ENCODE measurements around the gene CTNNA2.

The CTNNA2 gene

DNA sequence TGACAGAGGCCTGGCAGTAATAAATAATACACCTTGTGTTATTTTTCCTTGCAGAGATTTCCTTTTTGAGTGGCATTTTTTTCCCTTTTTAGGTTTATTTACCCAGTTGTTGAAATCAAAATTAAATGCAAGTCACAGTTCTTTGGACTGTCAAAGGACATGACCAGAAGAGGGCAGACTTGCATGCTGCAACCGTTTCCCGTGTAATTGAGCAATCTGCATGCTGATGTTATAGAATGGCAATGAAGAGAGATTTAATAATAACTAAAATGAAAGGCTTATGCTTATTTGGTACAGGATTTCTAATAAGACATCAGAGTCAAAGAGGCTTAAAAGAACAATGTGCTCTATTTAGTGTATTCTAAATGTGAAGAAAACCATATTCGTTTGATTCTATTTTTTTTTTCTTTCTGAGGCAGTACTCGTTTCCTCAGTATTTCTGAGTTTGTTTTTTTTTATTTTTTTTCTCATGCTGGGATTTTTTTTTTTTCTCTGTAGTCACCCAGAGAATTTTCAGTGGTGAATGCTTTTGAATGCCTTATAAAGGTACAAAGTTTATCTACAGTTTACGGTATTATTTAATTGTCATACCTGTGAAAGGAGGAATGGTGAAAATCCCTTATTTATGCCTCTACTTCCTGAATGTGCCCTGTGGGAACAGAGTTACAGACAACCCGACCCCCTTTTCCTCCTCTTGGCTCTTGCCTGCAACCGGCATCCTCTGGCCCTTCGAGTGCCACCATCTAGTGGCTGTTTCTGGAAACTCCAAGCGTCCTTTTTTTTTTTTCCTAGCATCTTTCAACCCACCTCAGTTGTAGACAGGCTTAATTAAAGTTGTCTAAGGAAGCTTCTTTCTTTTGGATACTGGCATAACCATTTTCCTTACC is 423.2 kb downstream of the CTNNA2 start:
- no peak for DNase-seq (ENCODE audit: low read depth)

DNA sequence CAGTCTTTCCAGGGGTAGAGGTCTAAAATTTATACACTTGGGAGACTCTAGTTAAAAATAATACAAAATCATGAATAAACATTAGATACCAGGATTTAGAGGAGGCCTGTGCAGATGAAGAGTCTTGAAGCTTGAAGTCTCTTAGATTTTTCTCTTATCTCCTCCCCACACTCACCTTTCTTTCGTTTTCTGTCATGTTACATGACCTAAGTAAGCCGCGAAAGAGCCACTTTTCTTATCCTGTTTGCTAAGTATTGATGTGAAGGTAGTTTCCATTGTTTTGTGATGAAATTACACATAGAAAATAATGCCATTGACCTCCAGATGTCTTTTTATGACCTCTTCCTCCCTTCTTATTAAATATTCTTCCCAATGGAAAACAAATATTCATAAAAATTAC is 423.9 kb downstream of the CTNNA2 start:
- DNase-seq (ENCODE audit: low read depth), result no peak

DNA sequence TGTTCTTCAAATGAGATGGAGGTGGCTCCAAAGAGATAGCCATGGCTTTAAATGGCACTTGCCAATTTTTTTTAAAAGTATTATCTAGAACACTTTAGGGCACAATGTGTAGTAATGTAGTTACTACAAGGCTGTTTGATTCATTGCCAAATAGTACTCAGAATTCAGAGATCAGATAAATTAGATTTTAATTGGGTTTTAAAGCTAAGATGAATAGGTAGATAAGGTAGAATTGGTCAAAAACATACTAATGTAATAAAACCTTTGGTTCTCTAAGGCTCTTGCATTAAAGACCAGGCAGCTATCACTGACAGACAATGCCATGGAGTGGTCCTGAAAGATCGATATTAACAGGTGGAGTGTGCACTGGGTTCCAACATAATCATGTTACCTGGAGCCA is 425.8 kb downstream of the CTNNA2 start:
- DNase-seq (ENCODE audit: low read depth), result no peak

DNA sequence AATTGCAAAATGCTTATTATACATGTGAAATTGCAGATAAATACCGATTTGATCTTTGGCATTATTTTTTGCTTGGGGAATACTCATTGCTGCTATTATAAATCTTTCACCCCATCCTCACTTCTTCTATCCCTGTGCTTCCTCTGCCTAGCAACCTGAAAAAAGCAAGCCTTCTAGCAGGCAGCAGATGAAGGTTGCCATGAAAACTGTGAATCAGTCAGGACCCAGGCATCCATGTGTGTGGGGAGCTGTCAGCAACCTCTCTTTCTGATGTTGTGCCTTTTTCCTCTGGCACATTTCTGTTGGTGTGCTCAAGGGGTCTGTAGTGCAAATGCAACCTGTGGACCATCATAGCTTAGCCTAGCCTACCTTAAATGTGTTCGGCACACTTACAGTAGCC is 427.5 kb downstream of the CTNNA2 start:
- DNase-seq (ENCODE audit: low read depth), result no peak

DNA sequence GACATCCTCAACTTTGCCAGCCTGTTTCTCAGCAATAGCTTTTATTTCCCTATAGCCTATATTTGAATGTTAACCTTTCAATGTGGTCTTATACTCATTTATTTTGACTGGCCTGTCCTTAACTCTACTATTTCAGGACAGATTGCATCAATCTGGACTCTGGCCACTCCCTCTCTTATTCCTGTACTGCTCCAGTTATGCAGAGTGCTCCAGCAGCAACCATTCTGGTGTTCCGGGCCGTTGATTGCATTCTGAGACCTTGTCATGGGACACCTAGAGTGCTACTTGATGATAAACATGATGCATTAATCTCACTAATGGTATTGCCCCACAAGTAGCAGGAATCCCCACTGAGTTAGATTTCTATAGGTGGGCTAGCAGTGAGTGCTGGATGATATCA is 428.3 kb downstream of the CTNNA2 start:
- no peak for DNase-seq (ENCODE audit: low read depth)

DNA sequence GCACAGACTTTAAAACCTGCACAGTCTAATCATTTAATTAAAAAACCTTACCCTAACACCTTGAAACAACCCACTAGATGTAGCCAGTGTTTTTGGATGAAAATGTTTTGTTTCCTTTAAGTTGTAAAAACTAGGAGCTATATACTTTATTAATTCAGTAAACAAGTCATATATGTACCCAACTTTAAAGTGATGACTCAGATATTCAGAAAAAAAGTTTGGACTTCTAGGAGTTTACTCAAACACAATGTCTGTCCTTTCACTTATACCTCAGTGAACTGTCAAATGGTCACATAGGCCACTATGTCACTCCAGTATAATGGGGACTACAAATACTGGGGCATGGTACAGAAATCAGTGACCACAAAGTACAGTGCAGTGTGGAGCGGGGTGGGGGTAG is 431.4 kb downstream of the CTNNA2 start:
- DNase-seq (ENCODE audit: low read depth), result no peak

DNA sequence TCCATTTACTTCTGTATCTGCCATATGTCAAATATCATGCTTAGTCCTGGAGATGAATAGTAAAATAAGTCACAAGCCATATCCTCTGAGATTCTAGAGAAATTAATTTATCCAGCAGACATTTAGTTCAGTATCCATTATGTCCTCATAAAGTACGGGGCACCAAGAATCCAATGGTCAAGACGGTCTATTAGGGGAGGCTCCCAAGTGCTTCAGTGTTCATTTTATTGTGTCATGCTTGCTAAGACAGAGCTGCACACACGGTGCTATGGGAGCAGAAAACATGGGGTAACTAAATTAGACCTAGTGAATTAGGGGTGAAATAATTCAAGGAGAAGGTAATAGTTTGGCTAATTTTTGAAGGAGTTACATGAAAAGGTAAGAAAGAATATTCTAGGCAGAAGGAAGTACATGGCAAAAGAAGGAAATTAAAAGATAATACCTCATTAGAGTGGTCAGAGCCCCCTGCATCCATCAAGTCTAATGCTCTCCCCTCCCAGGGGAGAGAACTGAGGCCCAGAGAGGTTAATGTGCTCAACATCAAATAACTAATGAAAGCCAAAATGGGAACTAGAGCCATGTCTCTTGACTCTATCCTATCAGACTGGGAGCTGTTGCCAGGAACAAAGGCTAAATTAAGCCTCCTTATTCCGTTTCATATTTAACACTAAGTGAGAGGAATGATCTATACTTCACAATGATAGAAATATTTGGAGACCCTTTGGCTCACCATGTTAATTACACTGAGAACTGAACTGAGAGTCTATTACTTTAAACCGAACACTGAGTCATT is 433.0 kb downstream of the CTNNA2 start:
- DNase-seq (ENCODE audit: low read depth), result no peak

DNA sequence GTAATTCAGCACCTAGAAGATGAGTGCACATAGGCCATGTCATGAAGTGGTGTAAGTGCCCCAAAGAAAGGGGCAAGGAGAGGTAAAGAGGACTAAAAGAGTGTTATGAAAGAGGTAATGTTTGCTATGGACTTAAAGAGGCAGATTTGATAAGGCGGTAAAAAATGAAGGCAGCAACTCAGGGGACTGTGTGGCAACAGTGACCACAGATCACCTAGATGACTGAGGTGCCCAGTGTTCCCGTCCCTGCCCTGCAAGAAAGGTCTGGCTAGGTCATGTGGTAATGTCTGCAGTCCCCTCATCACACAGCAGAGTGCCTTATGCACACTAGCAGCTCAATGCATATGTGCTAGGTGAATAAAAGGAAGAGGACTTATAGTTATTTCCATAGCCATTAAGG is 434.9 kb downstream of the CTNNA2 start:
- no peak for DNase-seq (ENCODE audit: low read depth)

DNA sequence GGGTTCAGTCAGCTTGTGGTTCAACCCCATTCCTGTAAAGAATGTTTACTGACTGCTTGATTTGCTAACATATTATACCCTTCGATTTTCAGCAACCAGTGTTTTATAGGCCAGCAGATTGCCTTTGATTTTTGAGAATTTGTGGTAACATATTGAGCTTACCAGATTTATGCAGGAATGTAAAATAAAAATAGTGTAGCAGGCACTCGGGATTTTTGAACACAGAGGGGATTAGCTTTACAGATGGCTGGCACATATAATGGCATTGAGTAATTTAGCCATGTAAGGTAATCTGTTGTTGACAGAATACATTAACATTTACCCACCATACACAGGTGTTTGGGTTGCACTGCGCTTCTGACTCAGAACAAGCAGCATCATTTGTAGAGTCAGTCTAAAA is 437.7 kb downstream of the CTNNA2 start:
- no peak for DNase-seq (ENCODE audit: low read depth)

DNA sequence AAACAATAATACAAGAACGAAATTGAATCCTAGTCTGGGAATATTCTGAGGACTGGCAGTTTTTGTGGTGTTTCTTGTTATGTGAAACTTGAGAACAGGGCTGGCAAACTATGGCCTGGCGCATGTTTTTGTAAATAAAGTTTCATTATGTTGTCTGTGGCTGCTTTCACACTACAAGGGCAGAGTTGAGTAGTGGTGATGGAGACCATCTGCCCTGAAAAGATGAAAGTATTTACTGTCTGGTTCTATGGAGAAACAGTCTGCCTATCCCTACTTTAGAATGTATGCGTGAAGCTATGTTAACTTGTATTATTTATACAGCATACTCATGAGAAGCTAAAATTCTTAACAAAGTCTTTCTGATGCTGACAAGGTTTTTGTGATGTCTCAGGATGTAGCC is 439.8 kb downstream of the CTNNA2 start:
- no peak for DNase-seq (ENCODE audit: low read depth)

DNA sequence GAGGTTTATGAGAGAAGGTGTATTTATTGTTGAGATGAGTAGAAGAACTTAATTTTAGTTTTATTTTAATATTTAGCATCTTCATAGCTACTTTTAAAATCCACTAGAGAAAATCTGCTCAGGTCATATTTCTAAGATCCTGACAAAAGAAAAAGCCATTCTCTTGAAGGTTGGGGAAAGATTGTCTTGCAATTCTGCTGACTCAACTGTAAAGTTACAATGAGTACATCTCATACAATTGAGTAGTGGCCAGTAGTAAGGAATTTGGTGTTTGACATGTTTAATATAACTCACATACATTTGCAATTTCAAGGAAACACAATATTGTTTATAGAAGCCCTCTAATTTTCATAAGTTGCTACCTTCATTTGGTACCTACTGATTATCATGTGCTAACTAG is 447.2 kb downstream of the CTNNA2 start:
- DNase-seq (ENCODE audit: low read depth), result no peak

DNA sequence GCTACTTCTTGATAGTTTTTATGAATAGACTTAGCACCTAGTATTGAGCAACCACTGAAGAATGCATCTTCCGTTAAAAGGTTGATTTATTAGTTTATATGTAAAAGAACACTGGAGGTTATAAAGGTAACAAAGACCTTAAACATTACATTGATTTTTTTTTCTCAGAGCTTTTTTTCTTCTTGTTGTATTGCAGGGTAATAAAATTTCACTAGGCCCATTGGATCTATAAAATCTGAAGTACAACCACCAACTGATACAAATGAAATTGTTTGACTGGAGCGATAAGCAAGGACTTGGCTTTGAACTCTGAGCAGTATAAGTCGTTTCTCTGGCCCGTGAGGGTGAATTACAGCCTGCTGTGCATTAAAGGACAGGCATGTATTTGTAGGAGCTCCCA is 447.7 kb downstream of the CTNNA2 start:
- no peak for DNase-seq (ENCODE audit: low read depth)

DNA sequence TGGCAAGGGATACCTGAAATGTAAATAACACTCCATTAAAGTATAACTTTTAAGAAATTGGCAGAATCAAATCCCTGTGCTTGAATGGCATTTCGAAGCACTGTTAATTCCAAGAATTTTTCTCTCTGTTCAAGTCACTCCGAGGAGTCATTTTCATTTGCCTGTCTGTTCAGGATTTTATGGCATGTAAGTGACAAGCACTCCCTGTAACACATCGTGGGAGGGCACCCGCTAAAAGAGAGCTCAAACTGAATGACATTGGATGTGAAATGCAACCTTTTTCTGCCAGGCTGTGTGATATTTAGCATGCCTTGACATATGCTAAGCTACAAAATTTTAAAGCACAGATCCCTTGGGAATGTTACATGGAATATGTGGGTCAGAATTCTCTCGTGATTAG is 452.1 kb downstream of the CTNNA2 start:
- no peak for DNase-seq (ENCODE audit: low read depth)

DNA sequence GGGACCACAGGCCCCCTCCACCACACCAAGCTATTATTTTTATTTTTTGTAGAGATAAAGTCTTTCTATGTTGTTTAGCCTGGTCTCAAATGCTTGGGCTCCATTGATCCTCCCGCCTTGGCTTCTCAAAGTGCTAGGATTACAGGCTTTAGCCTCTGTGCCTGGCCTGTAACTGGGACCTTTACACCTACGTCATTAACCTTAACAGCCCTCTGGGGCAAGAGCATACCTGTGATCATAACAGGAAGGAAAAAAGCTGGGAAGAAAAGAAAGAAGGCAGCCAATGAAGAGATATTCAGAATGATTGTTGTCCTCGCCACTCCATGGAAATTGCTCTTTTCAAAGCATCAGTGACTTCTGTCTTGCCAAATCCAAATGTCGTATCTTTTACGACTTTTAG is 453.5 kb downstream of the CTNNA2 start:
- DNase-seq (ENCODE audit: low read depth), result no peak

DNA sequence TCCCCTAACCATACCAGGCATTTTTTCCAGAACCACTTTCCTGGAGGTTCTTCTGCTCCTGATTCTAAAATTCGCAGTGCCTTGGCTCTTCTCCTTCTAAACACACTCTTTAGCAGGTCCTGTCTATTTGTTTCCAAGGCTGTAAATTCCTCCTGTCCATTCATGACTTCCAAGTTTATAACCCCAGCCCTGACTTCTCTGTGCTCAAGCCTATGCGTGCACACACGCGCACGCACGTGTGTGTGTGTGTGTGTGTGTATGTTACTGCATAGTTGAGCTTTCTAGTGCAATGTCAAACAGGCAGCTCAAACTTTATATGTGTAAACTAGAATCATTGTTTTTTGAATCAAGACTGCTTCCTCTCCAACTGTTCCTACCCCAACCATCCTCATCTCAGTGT is 454.0 kb downstream of the CTNNA2 start:
- DNase-seq (ENCODE audit: low read depth), result no peak

DNA sequence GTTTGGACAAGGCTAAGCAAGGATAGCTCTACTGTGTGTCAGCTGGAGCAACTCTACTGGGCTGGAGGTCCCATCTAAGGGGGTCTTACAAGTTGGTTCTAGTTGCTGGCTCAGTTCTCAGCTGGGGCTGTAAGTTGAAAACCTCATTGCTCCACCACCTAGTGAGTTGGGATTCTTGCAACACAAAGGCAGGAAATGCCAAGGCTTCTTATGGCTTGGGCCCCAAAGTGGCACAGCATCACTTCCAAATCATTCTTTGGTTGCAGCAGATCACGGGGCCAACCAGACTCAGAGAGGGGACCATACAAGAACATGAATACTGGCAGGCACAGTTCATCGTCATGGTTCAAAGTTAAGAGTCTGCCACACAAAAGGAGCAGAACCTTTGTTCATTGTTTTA is 459.0 kb downstream of the CTNNA2 start:
- no peak for DNase-seq (ENCODE audit: low read depth)

DNA sequence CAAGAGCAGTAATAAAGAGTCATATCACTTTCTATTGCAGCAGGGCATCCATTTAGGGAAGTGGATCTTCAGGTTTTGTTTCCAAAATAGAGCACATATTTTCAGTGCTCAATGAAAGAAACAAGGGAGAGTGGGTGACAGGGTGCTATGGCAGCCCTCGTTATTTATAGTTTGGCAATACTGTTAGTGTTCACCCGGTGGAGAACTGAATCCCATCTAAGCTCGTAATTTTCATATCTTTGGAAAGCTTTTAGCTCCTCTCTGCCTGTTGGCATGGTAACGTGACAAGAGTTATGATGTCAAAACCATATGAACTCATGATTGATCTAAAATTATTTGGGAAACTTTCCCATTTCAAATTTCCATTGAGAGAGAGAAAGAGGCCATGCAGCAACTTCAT is 459.8 kb downstream of the CTNNA2 start:
- no peak for DNase-seq (ENCODE audit: low read depth)

DNA sequence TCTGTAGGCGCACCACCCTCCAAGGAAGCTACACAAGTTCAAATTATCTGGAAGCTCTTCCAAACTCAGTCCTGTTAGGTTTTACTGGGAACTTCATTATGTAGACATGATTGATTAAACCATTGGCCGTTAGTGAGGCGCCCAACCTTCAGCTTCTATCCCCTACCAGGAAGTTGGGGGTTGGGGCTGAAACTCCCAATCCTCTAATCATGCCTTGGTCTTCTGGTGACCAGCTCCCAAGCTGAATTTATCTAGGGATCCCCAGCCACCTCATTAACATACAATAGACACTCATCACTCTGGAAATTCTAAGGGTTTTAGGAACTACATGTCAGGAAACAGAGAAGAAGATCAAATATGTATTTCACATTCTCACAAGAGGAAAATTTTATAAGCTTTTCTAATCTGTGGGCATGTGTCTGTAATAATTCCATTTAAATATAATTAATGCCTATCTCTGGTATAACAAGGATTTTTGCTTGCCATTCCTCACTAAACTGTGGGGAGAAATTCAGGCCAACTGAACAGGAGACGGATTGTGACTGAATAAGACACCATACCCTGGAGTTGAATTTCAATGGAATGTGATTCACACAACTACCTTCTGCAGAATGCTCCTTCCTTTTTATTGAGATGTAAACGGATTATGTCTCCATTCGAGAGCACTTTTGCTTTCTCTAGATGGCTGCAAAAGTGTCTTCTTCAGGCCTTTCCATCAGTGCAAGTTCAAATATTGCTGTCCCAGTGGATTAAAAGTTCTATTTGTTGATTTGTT is 463.1 kb downstream of the CTNNA2 start:
- DNase-seq (ENCODE audit: low read depth), result no peak

DNA sequence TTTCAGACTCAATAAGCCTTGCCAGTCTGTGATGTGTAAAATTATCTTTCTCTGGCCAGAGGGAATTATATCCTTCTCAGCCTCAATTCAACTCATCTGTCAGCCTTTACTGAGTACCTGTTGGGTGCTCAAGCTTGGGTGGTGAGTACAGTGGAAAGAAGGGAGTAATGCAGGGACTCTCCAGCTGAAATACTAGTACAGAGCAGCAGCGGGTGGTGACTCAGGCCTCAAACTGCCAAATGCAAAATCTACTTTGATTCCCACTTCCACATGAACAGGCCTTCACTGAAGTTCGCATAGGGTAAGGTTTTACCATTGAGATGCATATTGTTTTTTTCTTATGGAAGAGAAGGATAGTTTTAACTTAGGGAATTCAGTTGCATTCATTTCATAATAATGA is 464.9 kb downstream of the CTNNA2 start:
- no peak for DNase-seq (ENCODE audit: low read depth)

DNA sequence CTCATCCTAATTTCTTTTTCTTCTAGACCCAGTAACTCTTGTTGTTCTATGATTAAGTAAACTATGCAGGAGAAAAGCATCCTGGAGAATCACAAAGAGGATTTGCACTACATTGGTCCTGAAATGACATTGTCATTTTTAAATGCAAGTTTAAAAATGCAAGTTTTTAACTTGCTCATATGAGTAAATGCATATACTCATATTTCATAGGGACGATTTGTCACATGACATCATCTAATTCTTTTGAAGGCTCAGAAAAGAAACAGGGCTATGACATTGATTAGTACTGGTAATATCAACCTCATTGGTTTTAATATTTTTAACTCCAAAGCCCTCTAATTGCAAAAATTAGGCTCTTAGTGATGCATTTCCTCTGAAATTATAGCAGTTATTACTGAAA is 467.3 kb downstream of the CTNNA2 start:
- DNase-seq (ENCODE audit: low read depth), result no peak

DNA sequence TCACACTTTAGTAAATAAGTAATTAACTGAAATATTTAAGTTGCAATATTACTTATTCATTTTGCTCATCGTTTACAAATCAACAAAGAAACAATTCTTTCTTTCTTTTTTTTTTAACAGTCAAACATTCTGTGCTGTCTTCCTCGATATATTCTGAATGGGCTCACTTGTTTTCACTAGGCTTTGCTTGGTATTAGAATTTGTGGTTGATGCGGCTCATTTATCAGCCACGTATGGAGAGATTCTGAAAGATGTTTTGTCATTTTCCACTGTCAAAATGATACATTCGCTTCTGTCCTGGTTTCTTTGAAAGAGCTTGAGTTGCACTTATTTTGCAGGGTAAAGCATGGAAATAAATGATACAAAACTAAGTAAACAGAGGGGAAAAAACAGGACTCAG is 468.0 kb downstream of the CTNNA2 start:
- no peak for DNase-seq (ENCODE audit: low read depth)

DNA sequence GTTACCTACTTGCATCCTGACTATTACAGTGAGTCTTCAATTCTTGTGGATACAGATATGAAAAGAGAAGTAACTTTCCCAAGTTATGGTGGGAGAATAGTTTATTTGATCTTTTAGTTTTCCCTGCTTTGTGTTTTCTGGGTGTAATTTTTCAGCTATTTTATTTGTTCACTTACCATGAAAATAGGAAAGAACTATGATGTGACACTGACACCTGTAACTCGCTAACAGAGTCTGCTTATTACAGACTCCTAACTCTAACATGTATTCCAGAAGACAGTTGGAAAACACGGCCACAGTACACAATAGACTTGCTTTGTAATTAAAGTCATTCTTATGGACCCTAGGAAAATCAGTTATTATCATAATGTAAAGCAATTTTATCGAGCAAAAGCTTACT is 468.5 kb downstream of the CTNNA2 start:
- no peak for DNase-seq (ENCODE audit: low read depth)

DNA sequence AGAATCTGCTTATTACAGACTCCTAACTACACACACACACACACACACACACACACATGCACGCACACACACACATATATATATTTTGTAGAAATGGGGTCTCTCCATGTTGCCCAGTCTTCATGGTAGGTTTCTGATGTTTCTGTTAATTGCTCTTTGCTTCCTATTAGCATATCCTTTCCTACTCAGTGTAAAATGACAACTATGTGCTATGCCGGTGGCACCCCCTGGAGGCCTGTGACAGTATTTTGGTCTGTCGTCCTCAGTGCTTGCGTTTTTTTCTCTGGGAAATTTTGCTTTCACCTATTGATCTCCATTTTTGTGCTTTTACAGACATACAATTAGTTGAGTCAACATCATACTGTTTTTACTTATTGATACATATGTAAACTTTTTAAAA is 469.6 kb downstream of the CTNNA2 start:
- no peak for DNase-seq (ENCODE audit: low read depth)

All from activated T-cell treated with anti-CD3 and anti-CD28 coated beads for 1 hour (primary cell).